HG03108 (cell line): ENCODE measurements around the gene LRP3.
"Not testable (repeated sequence)": the region's sequence is repeated elsewhere in the genome, so short reads cannot be mapped to it uniquely, and the experiment has no call there.

ENCODE experiments used
- ATAC-seq: cut with Tn5 transposase; IDR thresholded peaks from one replicate; pipeline ENCODE4 v1.9.1; 2021; ENCODE audit warnings: moderate library complexity; ENCODE audit not compliant: unreplicated experiment

Gene LRP3, protein sequence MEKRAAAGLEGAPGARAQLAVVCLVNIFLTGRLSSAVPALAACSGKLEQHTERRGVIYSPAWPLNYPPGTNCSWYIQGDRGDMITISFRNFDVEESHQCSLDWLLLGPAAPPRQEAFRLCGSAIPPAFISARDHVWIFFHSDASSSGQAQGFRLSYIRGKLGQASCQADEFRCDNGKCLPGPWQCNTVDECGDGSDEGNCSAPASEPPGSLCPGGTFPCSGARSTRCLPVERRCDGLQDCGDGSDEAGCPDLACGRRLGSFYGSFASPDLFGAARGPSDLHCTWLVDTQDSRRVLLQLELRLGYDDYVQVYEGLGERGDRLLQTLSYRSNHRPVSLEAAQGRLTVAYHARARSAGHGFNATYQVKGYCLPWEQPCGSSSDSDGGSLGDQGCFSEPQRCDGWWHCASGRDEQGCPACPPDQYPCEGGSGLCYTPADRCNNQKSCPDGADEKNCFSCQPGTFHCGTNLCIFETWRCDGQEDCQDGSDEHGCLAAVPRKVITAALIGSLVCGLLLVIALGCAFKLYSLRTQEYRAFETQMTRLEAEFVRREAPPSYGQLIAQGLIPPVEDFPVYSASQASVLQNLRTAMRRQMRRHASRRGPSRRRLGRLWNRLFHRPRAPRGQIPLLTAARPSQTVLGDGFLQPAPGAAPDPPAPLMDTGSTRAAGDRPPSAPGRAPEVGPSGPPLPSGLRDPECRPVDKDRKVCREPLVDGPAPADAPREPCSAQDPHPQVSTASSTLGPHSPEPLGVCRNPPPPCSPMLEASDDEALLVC

DNA sequence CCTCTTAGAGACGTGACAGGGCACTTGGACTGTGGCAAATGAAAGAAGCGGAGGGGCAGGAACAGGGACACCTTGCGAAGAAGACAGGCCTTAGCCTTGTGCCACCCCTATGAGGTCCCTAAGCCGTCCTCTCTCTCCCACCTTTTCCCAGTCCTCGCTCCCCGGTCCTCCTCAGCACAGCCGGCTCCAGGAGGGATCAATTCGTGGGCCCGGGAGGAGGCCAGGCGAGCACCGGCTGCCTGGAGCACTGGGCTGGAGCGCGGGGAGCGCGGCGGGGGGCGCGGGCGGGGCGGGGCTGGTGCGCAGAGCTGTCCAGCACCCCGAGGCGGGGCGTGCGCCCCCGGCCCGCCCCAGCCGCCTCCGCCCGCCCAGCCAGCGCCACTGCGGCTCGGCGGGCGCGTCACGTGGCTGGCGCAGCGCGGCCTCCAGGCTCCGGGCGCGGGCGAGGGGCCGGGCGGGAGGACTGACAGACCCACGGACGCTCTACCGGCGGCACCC is at the start of gene LRP3:
Gene LRP3, plus strand, starts transcription at position 466 of the 498 bp plus-strand sequence. CDS start 456 bp downstream, outside the sequence.
- ATAC-seq, result no peak

DNA sequence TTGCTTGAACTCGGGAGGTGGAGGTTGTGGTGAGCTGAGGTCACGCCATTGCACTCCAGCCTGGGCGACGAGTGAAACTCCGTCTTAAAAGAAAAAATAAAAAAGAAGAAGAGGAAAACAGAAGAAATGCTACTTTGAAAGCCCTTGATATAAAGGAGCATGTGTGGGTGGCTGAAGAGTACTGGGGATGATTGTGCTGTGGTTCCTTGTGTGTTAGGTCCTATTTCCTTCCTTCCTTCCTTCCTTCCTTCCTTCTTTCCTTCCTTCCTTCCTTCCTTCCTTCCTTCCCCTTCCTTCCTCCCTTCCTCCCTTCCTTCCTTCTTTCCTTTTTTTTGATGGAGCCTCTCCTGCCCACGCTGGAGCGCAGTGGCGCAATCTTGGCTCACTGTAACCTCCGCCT is 47.9 kb upstream of the LRP3 start:
- no peak for ATAC-seq

- ATAC-seq, result no peak
Measured at GRCh38 chr19:33147538-33147937, 46.6 kb upstream of the LRP3 start.

DNA sequence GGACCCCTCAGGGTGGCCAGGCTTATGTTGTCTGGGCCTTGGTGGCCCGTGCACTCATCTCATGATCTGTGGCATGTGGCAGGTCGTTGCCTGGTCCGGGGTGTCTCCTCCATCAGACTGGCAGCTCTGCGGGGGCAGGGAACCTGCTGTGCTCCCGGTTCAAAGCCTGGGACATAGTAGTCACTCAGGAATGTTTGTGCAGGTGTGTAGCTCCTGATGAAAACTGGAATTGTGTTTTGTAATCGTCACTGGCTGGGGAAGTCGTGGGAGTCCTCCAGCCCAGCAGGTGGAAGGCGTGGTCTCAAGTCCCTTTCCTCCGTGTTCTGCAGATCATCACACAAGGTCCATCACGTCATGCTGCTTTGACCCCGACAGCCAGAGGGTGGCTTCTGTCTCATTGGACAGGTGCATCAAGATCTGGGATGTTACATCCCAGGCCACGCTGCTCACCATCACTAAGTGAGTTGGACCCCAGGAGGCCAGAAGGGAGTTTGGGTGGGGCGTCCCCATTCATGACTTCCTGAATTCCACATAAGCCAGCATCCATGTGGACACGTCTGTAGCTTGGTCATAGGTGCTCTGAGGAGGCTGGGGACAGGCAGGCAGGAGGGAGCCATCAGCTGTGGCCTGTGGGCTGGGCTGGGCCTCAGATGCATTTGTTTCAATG is 43.1 kb upstream of the LRP3 start:
- no peak for ATAC-seq

DNA sequence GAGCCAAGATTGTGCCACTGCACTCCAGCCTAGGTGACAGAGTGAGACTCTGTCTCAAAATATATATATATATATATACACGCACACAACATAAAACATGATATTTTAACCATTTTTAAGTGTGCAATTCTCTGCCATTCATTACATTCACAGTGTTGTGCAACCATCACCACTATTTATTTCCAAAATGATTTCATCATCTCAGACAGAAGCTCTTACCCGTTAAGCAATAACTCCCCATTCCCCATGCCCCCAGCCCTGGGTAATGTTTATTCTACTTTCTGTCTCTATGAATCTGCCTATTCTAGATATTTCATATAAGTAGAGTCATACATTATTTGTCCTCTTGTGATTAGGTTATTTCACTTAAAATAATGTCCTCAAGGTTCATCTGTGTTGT is 42.0 kb upstream of the LRP3 start:
- no peak for ATAC-seq

DNA sequence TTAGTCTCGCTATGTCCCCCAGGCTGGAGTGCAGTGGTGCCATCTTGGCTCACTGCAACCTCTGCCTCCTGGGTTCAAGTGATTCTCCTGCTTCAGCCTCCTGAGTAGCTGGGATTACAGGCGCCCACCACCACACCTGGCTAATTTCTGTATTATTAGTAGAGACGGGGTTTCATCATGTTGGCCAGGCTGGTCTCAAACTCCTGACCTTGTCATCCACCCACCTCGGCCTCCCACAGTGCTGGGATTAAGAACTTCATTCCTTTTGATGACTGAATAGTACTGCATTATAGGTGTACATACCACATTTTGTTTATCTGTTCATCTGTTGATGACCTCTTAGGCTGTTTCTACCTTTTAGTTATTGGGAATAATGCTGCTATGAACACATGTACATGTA is 41.5 kb upstream of the LRP3 start:
- not testable (repeated sequence) for ATAC-seq

- not testable (repeated sequence) for ATAC-seq
Measured at GRCh38 chr19:33154313-33154712, 39.8 kb upstream of the LRP3 start.

- no peak for ATAC-seq
Measured at GRCh38 chr19:33156334-33156733, 37.8 kb upstream of the LRP3 start.

GRCh38 chr19:33157906-33158305 is 36.2 kb upstream of the LRP3 start:
- ATAC-seq, result no peak

DNA sequence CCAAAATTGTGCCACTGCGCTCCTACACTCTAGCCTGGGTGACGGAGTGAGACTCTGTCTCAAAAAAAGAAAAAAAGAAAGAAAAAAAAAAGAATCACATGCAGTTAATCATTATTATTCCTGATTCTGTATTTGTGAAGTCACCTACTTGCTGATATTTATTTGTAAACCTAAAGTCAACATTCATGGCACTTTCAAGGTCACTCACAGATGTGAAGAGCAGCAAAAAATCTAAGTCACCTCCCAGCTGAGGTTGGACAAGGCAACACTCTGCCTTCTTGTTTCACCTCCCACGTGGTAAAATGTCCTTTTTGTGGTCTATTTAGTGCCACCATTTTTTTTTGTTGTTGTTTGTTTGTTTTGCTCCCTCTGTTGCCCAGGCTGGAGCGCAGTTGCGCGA is 35.8 kb upstream of the LRP3 start:
- no peak for ATAC-seq

- ATAC-seq, result no peak
Measured at GRCh38 chr19:33159149-33159548, 35.0 kb upstream of the LRP3 start.

GRCh38 chr19:33159893-33160292 is 34.2 kb upstream of the LRP3 start:
- no peak for ATAC-seq

DNA sequence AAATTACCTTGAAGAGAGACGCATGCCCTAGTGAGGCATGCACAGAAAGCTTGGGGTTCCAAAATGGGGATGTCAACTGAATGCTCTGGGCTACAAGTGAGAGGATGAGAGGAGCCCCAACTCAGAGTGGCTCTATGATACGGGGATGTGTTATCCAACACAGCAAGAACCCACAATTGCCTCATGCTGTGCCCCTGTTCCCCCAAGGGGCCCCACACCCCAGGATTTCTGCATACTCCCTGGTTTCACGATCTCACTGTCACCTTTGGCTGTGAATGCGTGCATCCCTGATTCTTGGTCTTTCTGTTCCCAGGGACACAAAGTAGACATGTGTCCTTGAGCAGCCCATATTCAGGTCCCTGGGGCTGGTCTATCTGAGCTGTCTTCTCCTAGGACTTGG is 32.9 kb upstream of the LRP3 start:
- no peak for ATAC-seq

DNA sequence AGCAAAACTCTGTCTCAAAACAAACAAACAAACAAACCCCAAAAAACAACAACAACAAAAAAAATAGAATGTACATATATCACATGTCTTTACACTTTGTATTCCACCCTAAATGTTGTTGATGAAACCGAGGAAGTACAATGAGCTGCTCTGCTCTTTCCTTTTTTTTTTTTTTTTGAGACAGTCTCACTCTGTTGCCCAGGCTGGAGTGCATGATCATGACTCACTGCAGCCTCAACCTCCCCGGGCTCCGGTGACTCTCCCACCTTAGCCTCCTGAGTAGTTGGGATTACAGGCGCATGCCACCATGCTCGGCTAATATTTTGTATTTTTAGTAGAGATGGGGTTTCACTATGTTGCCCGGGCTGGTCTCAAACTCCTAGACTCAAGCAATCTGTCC is 30.6 kb upstream of the LRP3 start:
- no peak for ATAC-seq

DNA sequence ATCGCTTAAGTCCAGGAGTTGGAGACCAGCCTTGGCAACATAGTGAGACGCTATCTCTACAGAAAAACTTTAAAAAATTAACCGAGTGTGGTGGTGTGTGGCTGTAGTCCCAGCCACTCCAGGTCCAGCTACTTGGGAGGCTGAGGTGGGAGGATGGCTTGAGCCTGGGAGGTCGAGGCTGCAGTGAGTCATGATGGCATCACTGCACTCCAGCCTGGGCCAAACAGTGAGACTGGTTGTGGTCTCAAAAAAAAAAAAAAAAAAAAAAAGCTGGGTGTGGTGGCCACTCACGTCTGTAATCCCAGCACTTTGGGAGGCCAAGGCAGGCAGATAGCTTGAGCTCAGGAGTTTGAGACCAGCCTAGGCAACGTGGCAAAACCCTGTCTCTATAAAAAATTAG is 28.1 kb upstream of the LRP3 start:
- not testable (repeated sequence) for ATAC-seq

- no peak for ATAC-seq
Measured at GRCh38 chr19:33167438-33167837, 26.7 kb upstream of the LRP3 start.

DNA sequence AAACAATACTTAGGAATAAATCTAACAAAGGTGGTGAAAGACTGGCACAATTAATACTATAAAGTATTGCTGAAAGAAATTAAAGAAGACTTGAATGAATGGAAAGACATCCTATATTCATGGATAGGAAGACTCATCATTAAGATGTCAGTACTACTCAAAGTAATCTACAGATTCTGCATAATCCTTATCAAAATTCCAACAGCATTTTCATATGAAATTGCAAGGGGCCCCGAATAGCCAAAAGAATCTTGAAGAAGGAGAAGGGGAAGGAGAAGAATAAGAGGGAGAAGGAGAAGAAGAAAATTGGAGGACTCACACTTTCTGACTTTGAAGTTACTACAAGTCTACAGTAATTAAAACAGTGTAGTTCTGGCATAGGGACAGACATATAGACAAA is 25.6 kb upstream of the LRP3 start:
- ATAC-seq, result no peak

DNA sequence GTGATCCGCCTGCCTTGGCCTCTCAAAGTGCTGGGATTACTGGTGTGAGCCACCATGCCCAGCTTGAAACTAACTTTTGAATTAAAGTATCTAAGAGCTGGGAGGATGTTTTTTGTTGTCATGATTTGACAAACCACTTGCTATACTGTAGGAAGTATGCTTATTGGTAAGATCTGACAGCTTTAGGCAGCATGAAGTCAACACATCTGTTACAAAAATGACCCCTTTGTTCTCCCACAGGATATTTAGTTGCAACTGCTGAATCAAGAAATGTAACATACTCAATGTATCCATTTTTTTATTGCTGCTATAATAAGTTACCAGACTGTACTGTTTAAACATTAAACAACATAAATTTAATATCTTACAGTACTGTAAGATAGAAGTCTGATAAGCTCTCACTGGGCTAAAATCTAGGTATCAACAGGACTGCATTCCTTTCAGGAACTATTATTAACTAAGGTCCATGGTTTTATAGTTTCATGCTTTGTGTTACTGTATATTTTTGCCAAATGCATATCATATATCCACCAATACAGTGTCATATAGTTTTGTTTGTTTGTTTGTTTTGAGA is 22.8 kb upstream of the LRP3 start:
- no peak for ATAC-seq

GRCh38 chr19:33171916-33172359 is 22.2 kb upstream of the LRP3 start:
- no peak for ATAC-seq

DNA sequence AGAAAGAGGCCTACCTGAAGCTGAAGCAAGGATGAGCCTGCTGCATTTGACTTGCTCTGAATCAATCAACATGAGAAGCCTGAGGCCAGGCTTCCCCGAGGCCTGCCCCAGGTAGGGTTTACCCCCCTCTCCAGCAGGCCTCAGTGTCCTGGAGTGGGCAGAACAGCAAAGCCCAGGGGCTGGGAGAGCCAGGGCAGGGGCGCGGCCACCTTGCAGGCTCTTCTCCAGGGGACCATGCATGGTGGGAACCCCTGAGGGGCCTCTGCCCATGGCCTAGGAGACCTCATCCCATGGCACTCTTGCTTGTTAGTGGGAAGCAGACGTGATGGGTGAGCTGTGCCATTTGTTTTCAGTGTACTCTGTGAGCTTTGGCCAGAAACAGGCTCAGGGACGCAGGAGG is 19.9 kb upstream of the LRP3 start:
- ATAC-seq, result no peak

DNA sequence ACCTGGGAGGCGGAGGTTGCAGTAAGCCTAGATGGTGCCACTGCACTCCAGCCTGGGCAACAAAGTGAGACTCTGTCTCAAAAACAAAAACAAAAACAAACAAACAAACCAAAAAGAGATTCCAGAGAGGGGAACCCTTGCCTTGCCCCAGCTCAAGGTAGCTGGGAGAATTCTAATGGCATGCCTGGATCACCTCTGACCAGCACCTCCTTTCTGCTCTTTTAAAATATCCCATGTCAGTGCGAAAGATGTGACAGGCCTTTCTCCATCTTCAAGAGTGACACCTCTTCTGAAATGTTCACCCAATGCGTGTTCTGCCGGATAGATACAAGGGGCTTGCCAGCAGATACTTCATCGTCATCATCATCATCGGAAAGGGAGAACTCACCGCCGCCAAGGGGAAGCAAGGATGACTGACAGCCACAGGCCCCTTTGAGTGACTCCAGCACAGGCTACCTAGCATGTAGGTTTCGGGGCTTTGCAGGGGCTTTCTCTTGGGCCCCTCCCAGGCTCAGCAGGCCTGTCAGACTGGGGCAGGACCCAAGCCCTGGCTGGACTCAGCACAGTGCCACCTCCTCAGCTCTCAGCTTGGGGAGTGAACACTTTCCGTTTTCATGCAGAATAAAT is 18.9 kb upstream of the LRP3 start:
- ATAC-seq, result no peak
